Measurements from ENCODE around the gene SMAD3. TPM values are rescaled to one million over a fixed set of nuclear protein-coding genes. Genes with fewer than 3 reads are reported as not detected.

The SMAD3 gene
- total and polyA plus RNA-seq, 10 of the 15 experiments (the other 5 are each of a cell fraction or from before 2014, with no cell fraction given): 5.6 to 43.2 (median 16.0) TPM

DNA sequence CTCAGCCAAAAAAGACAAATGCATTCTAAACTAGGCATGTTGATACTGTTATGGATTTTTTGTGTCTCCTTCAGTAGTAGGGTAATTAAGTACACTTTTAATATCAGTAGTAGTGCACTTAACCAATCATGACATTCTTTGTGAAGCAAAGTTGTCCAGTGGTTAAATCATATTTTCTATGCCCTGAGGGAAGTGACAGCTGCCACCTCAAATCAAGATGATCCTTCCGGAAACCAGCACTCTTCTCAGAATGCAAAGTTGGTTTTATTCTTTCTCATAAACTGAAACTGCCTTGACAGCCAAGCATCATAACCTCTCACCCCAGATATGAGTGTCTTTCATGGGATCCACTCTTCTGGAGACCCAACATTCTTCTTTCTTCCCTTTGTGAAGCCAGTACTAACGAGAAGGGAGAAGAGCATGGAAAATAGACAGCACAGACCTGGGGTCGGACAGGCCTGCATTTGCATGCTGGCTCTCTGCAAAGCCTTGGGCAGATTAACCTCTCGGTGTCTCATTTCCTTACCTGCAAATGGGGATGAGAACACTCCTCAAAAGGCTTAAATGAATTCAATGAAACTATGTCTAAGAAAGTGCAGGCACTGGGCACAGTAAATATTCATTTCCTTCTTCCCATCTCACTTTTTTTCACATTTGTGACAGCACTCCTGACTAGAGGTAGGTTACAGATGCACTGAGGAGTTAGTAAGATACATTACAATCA, 175.9 kb downstream of the SMAD3 start (continued):
- peak; percentile 56; the same call in 1 of the 2 replicates for TF ChIP-seq GABPA (IDR thresholded peaks at IDR 0.05; ENCODE audit: low read depth)
- TF ChIP-seq ETV6 (conservative IDR thresholded peaks at IDR 0.05 in 1 of 2, IDR thresholded peaks at IDR 0.05 in 1 of 2; ENCODE audit: borderline replicate concordance in 1 of 2, low read depth in 1 of 2): peak in 1 of 2 experiments; percentile 97; a peak in 2 of 4 replicates
- TF ChIP-seq, protein P1, sequence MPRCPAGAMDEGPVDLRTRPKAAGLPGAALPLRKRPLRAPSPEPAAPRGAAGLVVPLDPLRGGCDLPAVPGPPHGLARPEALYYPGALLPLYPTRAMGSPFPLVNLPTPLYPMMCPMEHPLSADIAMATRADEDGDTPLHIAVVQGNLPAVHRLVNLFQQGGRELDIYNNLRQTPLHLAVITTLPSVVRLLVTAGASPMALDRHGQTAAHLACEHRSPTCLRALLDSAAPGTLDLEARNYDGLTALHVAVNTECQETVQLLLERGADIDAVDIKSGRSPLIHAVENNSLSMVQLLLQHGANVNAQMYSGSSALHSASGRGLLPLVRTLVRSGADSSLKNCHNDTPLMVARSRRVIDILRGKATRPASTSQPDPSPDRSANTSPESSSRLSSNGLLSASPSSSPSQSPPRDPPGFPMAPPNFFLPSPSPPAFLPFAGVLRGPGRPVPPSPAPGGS (IDR thresholded peaks at IDR 0.05; ENCODE audit: borderline replicate concordance, insufficient read depth, low read depth, low read length, poor library complexity, severe bottlenecking): no peak
- peak; percentile 73 for TF ChIP-seq MEF2A (IDR thresholded peaks at IDR 0.05; ENCODE audit: insufficient read depth, low read depth, low read length)
- peak; percentile 58; the same call in 1 of the 2 replicates for TF ChIP-seq DPF2 (IDR thresholded peaks at IDR 0.05)
- peak; percentile 11 to 57; a peak in 1 of 4 replicates for TF ChIP-seq EP300 (IDR thresholded peaks at IDR 0.05; ENCODE audit: borderline replicate concordance in 1 of 2, control insufficient read depth in 1 of 2, low read depth in 2 of 2, low read length in 2 of 2)
- peak; percentile 79; the same call in 1 of the 2 replicates for TF ChIP-seq BCL11A (IDR thresholded peaks at IDR 0.05; ENCODE audit: low read depth, low read length)
- TF ChIP-seq, protein P2, sequence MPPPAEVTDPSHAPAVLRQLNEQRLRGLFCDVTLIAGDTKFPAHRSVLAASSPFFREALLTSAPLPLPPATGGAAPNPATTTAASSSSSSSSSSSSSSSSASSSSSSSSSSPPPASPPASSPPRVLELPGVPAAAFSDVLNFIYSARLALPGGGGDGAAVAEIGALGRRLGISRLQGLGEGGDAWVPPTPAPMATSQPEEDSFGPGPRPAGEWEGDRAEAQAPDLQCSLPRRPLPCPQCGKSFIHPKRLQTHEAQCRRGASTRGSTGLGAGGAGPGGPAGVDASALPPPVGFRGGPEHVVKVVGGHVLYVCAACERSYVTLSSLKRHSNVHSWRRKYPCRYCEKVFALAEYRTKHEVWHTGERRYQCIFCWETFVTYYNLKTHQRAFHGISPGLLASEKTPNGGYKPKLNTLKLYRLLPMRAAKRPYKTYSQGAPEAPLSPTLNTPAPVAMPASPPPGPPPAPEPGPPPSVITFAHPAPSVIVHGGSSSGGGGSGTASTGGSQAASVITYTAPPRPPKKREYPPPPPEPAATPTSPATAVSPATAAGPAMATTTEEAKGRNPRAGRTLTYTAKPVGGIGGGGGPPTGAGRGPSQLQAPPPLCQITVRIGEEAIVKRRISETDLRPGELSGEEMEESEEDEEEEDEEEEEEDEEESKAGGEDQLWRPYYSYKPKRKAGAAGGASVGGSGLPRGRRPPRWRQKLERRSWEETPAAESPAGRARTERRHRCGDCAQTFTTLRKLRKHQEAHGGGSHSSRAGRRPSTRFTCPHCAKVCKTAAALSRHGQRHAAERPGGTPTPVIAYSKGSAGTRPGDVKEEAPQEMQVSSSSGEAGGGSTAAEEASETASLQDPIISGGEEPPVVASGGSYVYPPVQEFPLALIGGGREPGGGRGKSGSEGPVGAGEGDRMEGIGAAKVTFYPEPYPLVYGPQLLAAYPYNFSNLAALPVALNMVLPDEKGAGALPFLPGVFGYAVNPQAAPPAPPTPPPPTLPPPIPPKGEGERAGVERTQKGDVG (CRISPR knock-in tag; IDR thresholded peaks at IDR 0.05): no peak
- TF ChIP-seq, protein P3, sequence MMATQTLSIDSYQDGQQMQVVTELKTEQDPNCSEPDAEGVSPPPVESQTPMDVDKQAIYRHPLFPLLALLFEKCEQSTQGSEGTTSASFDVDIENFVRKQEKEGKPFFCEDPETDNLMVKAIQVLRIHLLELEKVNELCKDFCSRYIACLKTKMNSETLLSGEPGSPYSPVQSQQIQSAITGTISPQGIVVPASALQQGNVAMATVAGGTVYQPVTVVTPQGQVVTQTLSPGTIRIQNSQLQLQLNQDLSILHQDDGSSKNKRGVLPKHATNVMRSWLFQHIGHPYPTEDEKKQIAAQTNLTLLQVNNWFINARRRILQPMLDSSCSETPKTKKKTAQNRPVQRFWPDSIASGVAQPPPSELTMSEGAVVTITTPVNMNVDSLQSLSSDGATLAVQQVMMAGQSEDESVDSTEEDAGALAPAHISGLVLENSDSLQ (IDR thresholded peaks at IDR 0.05): peak; percentile 93
- peak; percentile 68 to 81 for TF ChIP-seq IKZF2 (IDR thresholded peaks at IDR 0.05)
- peak; percentile 51; the same call in 1 of the 2 replicates for TF ChIP-seq MTA2 (IDR thresholded peaks at IDR 0.05; ENCODE audit: low read depth)
- TF ChIP-seq POLR2A (IDR thresholded peaks at IDR 0.05; ENCODE audit: low read depth, low read length): no peak
- no peak for TF ChIP-seq ESRRA (IDR thresholded peaks at IDR 0.05; ENCODE audit: low read length)
- TF ChIP-seq SREBF2 (IDR thresholded peaks at IDR 0.05; ENCODE audit: low read length): no peak
- no peak for TF ChIP-seq HDAC6 (IDR thresholded peaks at IDR 0.05; ENCODE audit: unreplicated experiment)
- TF ChIP-seq NFIC (IDR thresholded peaks at IDR 0.05; ENCODE audit: low read depth, low read length): peak; percentile 93
- peak; percentile 37; the same call in 1 of the 2 replicates for TF ChIP-seq RBBP5 (conservative IDR thresholded peaks at IDR 0.05)
- TF ChIP-seq CEBPB (IDR thresholded peaks at IDR 0.05; ENCODE audit: borderline replicate concordance in 1 of 2, low read depth in 2 of 2, low read length in 2 of 2): 0 out of 4 replicates have a peak, but pooled peaks of 1 of the 2 experiments have one; percentile 63
- peak; percentile 29; the same call in 1 of the 2 replicates for TF ChIP-seq CBFB (IDR thresholded peaks at IDR 0.05; ENCODE audit: low read depth)
- peak; percentile 33 for TF ChIP-seq MEF2B (IDR thresholded peaks at IDR 0.05; ENCODE audit: partially characterized antibody, poor library complexity, severe bottlenecking)
- 0 out of 4 replicates have a peak, but pooled peaks of 1 of the 2 experiments have one; percentile 43 for TF ChIP-seq SRF (IDR thresholded peaks at IDR 0.05; ENCODE audit: low read depth in 2 of 2, low read length in 2 of 2)
- peak; percentile 88 for TF ChIP-seq POU2F2 (IDR thresholded peaks at IDR 0.05; ENCODE audit: borderline replicate concordance, low read depth, low read length)
